Pulmonary artery endothelial cell (primary cell): ENCODE data around the gene CEP350. TPM values are rescaled to one million over a fixed set of nuclear protein-coding genes. Genes with fewer than 3 reads are reported as not detected.
"Not testable (repeated sequence)": the region's sequence is repeated elsewhere in the genome, so short reads cannot be mapped to it uniquely, and the experiment has no call there.

Experiments
- DNase-seq: peaks from one replicate; pipeline ENCODE4 v3.0.0-alpha.2; 2011; ENCODE audit warnings: low read depth, low spot score
- total RNA-seq: library from RNA; depleted of rRNA; stranded (reverse); fragments of >200 nt; gene quantifications from 2 replicates; pipeline ENCODE4 v1.2.3, GENCODE V29; 2014

Gene CEP350
- total RNA-seq, 1 donor from 2014 or later: 40.6 TPM

DNA sequence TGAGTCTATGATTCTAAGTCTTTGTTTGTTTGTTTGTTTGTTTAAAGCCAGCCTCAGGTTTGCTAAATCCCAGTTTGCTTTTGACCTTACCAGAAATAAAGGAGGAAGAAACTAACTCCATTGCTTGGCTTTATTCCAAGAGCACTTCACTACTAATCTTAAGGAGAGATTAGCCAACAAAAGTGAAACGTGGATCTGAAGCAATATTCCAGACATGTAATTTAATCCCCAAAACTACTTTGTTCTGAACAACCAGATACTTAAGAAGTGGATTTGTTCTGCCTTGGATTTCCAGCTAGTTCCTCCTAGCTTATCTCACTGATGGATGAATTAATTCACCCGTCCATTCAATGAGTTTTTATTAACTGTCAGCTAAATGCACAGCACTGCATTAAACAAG is 15.9 kb upstream of the CEP350 start:
- DNase-seq: no peak

DNA sequence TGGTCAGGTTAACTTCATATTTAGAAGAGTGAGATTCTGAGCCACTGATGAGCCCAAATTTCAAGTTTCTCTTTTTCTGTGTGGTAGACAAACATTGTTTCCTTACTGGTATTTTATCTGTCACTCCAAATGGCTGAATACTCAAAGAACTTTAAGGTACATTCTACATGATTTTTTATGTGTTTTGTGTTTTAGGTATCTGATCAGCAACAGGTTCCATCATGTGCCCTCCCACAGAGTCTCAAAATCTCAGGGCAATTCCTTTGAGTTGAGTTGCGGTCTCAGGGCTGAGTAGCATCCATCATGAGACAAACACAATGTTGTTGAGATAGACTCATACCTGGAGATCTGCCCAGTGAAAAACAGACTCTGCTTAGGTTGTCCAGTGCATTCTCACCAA is 14.7 kb upstream of the CEP350 start:
- DNase-seq: no peak

- DNase-seq: no peak
Observed at GRCh38 chr1:179941454-179941853, 13.2 kb upstream of the CEP350 start.

GRCh38 chr1:179950651-179951050 is 4.0 kb upstream of the CEP350 start:
- DNase-seq: no peak

DNA sequence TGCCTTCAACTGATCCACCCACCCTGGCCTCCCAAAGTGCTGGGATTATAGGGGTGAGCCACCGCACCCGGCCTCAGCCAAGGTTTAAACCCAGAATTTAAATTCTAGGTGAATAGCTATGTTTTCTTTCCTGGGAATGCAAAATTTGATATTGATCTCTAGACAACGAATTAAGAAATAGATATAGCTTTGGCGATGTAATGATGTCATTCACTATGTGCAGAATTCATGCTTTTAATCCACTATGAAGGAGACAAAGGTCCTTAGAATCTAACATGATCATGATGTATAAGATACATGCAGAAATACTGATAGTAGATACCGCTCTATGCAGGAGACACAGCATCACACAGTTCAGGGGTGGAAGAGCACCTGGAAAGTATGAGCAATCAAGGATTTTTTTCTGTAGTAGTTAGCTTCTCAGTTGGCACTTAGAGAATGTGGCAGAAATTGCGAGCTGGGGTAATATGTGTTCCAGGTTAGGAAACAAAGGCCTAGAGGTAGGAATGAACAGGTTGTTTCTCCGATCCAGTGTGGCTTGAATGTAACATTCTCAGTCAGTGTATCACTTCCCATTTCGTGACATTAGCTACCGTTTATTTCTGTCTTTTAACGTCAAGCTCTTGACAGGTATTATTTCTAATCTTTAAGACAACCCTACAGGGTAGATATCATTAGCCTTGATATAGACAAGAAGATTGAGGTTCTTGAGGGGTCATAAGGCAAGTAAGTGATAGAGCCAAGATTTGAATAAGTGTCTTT is 3.0 kb upstream of the CEP350 start:
- no peak for DNase-seq

DNA sequence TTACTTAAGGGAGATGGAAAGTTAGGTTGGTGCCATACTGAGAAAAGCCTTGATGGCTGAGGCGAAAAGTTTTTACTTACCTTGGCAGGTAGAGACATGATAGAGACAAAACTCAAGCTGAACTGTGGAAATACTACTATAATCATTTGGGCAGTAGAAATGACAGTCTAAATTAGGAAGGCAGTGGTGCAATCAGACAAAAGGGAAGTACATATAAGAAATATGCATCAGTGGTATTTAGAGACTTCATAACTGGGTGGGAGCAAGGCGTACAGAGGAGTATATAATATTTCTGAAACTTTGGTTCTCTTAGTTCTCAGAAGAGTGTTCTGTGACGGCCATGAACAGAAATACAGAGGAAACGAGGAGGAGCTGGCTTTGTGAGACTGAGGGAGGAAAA is 2.4 kb upstream of the CEP350 start:
- DNase-seq: no peak

- DNase-seq: no peak
Observed at GRCh38 chr1:179953974-179954492, 577 bp upstream of the CEP350 start.

- no peak for DNase-seq
Observed at GRCh38 chr1:179955287-179955680, 674 bp downstream of the CEP350 start.

GRCh38 chr1:179955731-179956130 is 1.1 kb downstream of the CEP350 start:
- no peak for DNase-seq

DNA sequence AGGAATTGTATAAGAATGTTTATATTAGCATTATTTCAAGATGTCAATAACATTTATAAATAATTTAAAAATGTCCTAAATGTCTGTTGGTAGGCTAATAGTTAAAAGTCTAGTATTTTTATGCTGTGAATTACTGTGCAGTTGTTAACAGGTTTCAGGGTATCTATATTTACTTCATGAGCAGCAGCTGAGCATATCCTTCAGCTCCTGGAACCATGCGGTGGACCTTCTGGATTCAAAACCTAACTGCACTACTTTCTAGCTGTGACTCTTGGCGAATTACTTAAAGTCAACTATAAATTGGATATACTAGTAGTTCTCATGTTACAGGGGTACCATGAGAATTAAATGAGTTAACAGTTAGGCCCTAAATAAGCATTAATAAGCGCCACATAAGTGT is 3.7 kb downstream of the CEP350 start:
- no peak for DNase-seq

DNA sequence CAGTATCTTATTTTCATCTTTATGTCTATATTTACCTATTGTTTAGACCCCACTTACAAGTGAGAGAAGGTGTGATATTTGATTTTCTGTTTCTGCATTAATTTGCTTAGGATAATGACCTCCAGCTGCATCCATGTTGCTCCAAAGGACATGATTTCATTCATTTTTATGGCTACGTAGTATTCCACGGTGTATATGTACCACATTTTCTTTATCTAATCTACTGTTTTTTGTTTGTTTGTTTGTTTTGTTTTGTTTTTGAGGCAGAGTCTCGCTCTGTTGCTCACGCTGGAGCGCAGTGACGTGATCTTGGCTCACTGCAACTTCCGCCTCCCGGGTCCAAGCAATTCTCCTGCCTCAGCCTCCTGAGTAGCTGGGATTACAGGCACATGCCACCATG is 7.6 kb downstream of the CEP350 start:
- not testable (repeated sequence) for DNase-seq

DNA sequence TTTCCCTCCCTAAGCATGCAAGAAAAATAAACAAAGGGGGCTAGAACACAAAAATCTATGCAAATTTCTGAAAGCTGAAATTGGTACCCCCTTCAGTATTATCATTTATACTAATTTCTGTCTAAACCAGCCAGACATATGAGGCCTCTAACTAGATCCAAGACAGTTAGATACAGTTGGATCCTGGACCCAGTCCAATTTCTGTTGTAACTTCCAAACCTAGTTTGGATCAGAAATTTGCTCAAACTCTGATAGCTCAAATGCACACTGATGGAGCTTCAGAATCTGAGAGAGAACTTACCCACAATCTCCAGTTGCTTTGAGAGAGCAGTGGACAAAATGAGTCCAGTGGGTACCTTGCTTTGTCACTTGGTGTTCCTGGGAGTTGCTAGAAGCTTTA is 11.9 kb downstream of the CEP350 start:
- no peak for DNase-seq

GRCh38 chr1:179968284-179968993 is 13.8 kb downstream of the CEP350 start:
- no peak for DNase-seq

DNA sequence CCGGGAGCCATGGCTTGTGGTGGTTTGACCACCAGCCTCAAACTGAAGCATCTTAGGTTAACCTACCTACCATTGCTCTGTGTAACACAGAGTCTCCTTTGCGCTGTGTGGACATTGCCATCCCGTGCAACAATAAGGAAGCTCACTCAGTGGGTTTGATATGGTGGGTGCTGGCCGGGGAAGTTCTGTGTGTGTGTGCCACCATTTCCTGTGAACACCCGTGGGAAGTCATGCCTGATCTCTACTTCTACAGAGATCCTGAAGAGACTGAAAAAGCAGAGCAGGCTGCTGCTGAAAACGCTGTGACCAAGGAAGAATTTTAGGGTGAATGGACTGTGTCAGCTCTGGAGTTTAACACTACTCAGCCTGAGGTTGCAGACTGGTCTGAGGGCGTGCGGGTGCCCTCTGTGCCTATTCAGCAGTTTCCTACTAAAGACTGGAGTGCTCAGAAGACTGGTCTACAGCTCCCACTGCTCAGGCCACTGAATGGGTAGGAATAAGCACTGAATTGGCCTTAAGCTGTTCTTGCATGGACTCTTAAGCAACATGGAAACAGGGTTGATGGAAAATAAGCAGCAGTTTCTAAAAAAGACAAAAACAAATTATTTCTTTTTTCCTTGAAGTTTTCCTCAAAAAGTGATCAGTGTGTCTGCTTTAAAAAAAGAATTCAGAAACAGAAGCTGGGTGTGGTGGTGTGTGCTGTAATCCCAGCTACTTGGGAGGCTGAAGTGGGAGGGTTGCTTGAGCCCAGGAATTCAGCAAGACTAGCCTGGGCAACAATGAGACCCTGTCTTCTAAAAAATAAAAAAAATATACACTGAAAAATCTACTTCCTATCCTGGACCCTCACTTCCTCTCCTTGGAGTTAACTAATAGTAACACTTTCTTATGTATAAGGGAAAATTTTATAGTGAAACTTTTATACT is 14.6 kb downstream of the CEP350 start:
- no peak for DNase-seq

- no peak for DNase-seq
Observed at GRCh38 chr1:179969962-179970361, 15.4 kb downstream of the CEP350 start.

DNA sequence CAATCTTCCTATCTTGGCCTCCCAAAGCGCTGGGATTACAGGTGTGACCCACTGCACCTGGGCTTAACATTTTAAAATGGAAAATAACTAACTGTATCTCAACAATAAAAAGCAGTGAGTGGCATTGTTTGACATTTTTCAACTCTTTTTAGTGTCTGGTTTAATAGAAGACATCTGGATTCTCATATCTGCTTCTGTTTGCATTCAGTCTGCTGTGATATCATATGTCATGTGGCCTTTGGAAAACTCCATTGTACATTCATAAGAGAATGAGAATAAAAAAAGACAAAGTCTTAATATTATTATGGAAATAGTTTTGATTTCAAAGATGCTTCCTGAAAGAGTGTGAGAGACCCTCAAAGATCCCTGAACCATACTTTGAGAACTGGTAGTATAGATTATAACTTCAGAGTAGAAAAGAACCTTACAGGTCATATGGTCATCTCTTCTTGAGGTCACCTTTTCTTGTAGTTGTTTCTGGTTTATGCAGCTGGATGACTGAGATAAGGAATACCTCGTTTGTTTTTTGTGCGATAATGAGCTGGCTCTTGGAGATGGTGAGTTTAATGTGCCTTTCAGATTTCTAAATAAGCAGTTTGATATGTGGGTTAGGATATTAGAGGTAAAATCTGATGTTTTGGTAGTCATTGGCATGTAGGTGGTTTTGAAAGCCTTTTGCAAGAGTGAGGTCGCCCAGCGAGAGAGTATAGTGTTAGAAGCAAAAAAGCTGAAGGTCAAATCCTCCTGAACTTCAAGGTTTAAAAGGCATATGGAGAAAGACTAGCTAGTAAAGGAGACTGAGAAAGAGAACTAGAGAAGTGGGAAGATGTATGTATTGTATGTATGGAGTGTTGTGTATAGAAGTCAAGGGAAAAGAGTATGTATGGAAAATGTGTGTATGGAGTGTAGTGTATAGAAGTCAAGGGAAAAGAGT is 17.2 kb downstream of the CEP350 start:
- no peak for DNase-seq

DNA sequence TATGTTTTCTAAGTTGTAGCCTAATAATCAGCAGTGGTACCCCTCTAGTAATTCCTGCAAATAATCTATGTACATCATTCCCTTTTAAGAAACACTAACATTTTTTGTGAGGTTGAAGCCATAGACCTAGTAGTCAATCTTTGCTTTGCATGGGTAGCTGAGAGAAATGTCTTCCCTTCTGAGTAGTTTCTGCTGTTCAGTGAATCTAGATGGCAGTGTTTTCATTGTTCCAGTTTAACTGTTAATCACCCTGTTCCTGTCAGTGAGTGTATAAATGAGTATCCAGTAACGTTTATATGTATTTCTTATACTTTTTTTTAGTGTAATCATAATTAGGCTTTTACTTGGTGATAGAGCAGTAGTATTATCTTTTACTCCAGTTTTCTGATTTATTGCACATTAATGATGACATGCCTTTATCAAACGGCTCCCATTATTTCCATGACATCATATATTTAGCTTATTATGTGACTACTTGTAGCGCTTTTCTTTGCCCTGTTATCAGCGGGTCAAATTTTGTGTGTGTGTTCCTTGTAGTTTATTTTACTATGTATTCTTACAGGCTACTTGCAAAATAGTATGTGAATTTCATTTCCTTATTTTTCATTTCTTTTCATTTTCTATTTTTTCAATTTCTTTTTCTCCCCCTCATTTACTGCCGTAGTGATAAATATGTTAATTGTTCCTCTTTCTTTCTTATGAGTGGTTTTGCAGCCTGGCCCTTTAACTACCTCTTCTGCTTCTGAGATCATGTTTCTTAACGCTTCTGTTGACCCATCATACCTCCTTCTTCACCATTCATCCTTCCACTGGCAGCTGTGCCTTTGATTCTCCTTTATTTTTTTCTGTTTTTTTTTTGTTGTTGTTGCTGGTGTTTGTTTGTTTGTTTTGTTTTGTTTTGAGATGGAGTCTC is 18.8 kb downstream of the CEP350 start:
- no peak for DNase-seq

DNA sequence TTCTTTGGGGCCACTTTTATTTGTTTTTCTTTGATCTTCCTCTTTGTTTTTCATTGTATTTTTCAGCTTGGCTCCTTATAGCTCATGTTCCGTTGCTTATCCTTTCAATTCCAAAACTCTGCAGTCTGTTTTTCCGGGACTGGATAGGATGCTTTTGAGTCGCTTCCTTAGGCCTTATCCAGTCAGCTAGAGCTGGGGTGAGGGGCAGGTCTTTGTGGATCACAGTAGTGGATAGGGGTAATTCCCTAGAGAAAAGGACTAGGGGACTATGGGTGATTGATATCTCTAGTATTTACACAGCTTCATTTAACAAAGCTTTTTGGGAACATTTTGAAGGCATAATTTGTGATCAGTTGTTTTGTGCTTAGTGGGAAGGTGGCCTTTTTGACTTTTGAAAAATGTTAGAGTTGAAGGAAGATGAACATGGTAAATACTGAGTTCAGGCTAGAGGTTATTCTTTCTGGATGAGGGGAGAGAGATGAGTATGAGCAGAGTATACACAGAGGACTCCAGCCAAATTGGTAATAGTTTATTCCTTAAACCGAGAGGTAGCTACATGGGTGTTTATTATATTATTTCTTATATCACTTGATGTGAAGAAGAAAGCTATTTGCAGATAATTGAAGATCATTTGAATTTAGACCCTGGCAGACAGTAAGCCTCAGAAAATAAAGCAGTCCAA is 22.5 kb downstream of the CEP350 start:
- no peak for DNase-seq
